Kidney (tissue), 14 donors: ENCODE data around the gene HOXC12. TPM values are rescaled to one million over a fixed set of nuclear protein-coding genes. Genes with fewer than 3 reads are reported as not detected.
A peak's percentile ranks its signal among the peaks of the same experiment; 100 is the strongest.

ENCODE experiments used
- DNase-seq, 5 donors: peaks; one replicate each; pipeline ENCODE4 v3.0.0-alpha.2; 2013 to 2020
- FAIRE-seq: peaks from 2 replicates; lab custom pipeline; 2012; peaks lifted over from hg19 to GRCh38; lab: Jason Lieb, UNC
- H3K27ac ChIP-seq, 2 donors: one replicate each; pipeline ENCODE4 v1.7.0; 2013; ENCODE audit warnings: low read depth in 2 of 2, low read length in 2 of 2, inconsistent platforms in 1 of 2
- H3K27me3 ChIP-seq: one replicate; pipeline ENCODE4 v1.7.1; 2013; ENCODE audit warnings: low read length, inconsistent platforms; ENCODE audit not compliant: control insufficient read depth, insufficient read depth
- H3K36me3 ChIP-seq, 3 donors: one replicate each; pipeline versions ENCODE4 v1.7.0 to v1.7.1; 2013; ENCODE audit warnings: low read length in 3 of 3, control low read depth in 1 of 3, inconsistent platforms in 1 of 3; ENCODE audit not compliant: insufficient read depth in 3 of 3, control insufficient read depth in 2 of 3
- H3K4me1 ChIP-seq, 3 donors: one replicate each; pipeline versions ENCODE4 v1.7.0 to v1.7.1; 2013; ENCODE audit warnings: low read length in 3 of 3, inconsistent platforms in 1 of 3, low read depth in 1 of 3; ENCODE audit not compliant: control insufficient read depth in 2 of 3, insufficient read depth in 2 of 3
- H3K4me3 ChIP-seq, 3 donors: one replicate each; pipeline versions ENCODE4 v1.7.0 to v1.8.1; 2013; ENCODE audit warnings: low read length in 3 of 3, control low read depth in 1 of 3, inconsistent platforms in 1 of 3
- H3K9ac ChIP-seq, 3 donors: one replicate each; pipeline versions ENCODE4 v1.7.0 to v1.7.1; 2013; ENCODE audit warnings: low read length in 3 of 3, control low read depth in 1 of 3, inconsistent platforms in 1 of 3
- H3K9me3 ChIP-seq, 3 donors: one replicate each; pipeline versions ENCODE4 v1.7.0 to v1.7.1; 2013; ENCODE audit warnings: low read length in 3 of 3, control low read depth in 1 of 3, inconsistent platforms in 1 of 3; ENCODE audit not compliant: control insufficient read depth in 2 of 3, insufficient read depth in 1 of 3
- CTCF ChIP-seq: IDR thresholded peaks from 3 replicates; pipeline ENCODE4 v1.5.1; 2012; ENCODE audit warnings: mild to moderate bottlenecking, moderate library complexity, borderline replicate concordance; ENCODE audit not compliant: insufficient read depth; ENCODE audit errors: extremely low read depth
- intact Hi-C: fragments of 100-400 bp; cut with DNase I; formaldehyde crosslinking; loops from one replicate; pipeline ENCODE4 v1.11.1; 2022
- polyA plus RNA-seq: library from polyadenylated mRNA; stranded (reverse); fragments of 350-450 nt; fragmentation: Illumina TruSeq; extraction: RNeasy Lipid Tissue Mini Kit (QIAGEN cat#74804); gene quantifications from one replicate; pipeline ENCODE4 v1.2.3, GENCODE V29; 2014; ENCODE audit warnings: low read depth, low replicate concordance; ENCODE audit not compliant: insufficient read depth
- total RNA-seq: library from RNA; stranded (reverse); fragmentation: NEBNext Ultra II Directional; extraction: Animal tissue kit (Norgen Biotek cat#: 25700); gene quantifications from one replicate; pipeline ENCODE4 v1.2.1, GENCODE V29; 2021
- donor health status: control.
- donor health status: control.
- donor health status: control.
- donor health status: control.
- donor health status: control.
- donor health status: DM: yes; HTN: yes; CAD: no.
- donor health status: Normal renal cell carcinoma (clear cell type).

The HOXC12 gene
- total and polyA plus RNA-seq, 2 donors from 2014 or later, result not detected

GRCh38 chr12:53961025-53961761 lies 6.5 kb downstream of the HOXC12 start:
- Histone ChIP-seq H3K9ac (no peak overlapping the region), H3K4me3 (no peak overlapping the region), H3K27me3 (peaks cover 80% of the 10 kb centered on the region), H3K27ac (no peak overlapping the region), H3K36me3 (no peaks in the 10 kb centered on the region), H3K4me1 (no peaks in the 10 kb centered on the region), H3K9me3 (no peaks in the 10 kb centered on the region)
- intact Hi-C loops, result no loop called here
- peak in 1 of 5 donors; percentile 68 for DNase-seq
- TF ChIP-seq CTCF, result no peak
- no peak for FAIRE-seq

- DNase-seq (no peak), FAIRE-seq (no peak)
- Histone ChIP-seq H3K36me3 (no peaks in the 10 kb centered on the region), H3K9me3 (no peaks in the 10 kb centered on the region), H3K9ac (no peak overlapping the region), H3K27me3 (peaks cover 78% of the 10 kb centered on the region), H3K4me1 (no peaks in the 10 kb centered on the region), H3K27ac (no peak overlapping the region), H3K4me3 (no peak overlapping the region)
- intact Hi-C loops, result no loop called here
- TF ChIP-seq CTCF, result no peak
Measured at GRCh38 chr12:53963005-53963404, 8.3 kb downstream of the HOXC12 start.

- intact Hi-C loops, result no loop called here
- H3K27me3 ChIP-seq, result peaks cover 75% of the 10 kb centered on the region
- H3K4me3 ChIP-seq, result no peak overlapping the region
- DNase-seq (peak in 1 of 5 donors; percentile 65), FAIRE-seq (no peak)
- H3K9ac ChIP-seq, result no peak overlapping the region
- no peaks in the 10 kb centered on the region for H3K36me3 ChIP-seq
- H3K27ac ChIP-seq, result no peak overlapping the region
- TF ChIP-seq CTCF, result no peak
- no peaks in the 10 kb centered on the region for H3K9me3 ChIP-seq
- no peaks in the 10 kb centered on the region for H3K4me1 ChIP-seq
Measured at GRCh38 chr12:53963434-53964314, 9.0 kb downstream of the HOXC12 start.
